Measurements from ENCODE around the gene ADAMTS10.

DNA sequence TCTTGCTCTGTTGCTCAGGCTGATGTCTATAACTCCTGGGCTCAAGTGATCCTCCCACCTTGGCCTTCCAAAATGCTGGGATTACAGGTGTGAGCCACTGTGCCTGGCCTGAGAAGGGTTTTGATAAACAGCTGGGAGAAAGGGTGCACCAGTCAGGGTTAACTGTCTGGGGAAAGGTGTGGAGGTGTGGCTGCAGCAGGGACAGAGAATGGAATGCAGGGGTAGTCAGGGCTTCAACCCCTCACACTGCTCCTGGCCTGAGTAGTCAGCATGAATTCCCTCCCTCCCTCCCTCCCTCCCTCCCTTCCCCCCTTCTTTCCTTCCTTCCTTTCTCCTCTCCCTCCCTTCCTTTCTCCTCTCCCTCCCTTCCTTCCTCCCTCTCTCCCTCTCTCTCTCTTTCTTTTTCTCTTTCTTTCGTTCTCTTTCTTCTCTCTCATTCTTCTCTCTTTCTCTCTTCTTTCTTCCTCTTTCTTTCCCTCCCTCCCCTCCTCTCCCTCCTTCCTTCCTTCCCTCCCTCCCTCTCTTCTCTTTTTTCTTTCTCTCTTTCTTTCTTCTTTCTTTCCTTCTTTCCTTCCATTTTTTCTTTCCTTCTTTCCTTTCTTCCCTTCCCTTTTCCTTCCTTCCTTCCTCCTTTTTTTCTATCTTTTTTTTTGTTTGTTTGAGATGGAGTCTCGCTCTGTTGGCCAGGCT is 49.3 kb downstream of the ADAMTS10 start:
- TF ChIP-seq, protein P1, sequence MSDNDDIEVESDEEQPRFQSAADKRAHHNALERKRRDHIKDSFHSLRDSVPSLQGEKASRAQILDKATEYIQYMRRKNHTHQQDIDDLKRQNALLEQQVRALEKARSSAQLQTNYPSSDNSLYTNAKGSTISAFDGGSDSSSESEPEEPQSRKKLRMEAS (IDR thresholded peaks at IDR 0.05) = no peak
- TF ChIP-seq, protein P2, sequence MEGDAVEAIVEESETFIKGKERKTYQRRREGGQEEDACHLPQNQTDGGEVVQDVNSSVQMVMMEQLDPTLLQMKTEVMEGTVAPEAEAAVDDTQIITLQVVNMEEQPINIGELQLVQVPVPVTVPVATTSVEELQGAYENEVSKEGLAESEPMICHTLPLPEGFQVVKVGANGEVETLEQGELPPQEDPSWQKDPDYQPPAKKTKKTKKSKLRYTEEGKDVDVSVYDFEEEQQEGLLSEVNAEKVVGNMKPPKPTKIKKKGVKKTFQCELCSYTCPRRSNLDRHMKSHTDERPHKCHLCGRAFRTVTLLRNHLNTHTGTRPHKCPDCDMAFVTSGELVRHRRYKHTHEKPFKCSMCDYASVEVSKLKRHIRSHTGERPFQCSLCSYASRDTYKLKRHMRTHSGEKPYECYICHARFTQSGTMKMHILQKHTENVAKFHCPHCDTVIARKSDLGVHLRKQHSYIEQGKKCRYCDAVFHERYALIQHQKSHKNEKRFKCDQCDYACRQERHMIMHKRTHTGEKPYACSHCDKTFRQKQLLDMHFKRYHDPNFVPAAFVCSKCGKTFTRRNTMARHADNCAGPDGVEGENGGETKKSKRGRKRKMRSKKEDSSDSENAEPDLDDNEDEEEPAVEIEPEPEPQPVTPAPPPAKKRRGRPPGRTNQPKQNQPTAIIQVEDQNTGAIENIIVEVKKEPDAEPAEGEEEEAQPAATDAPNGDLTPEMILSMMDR (IDR thresholded peaks at IDR 0.05; ENCODE audit: control extremely low read depth in 1 of 3, insufficient read depth in 1 of 3, low read depth in 1 of 3, low read length in 3 of 3) = no peak
- no peak for TF ChIP-seq CBX8 (IDR thresholded peaks at IDR 0.05; ENCODE audit: borderline replicate concordance, low read depth, low read length)
- no peak for TF ChIP-seq POLR2AphosphoS5 (IDR thresholded peaks at IDR 0.05; ENCODE audit: low read depth, low read length)
- TF ChIP-seq EP300 (IDR thresholded peaks at IDR 0.05; ENCODE audit: borderline replicate concordance in 1 of 2, low read depth in 2 of 2, low read length in 2 of 2) = no peak
- TF ChIP-seq SP1 (IDR thresholded peaks at IDR 0.05; ENCODE audit: low read depth, low read length) = no peak
- no peak for TF ChIP-seq CBX5 (IDR thresholded peaks at IDR 0.05; ENCODE audit: low read depth, low read length)
- TF ChIP-seq, protein P3, sequence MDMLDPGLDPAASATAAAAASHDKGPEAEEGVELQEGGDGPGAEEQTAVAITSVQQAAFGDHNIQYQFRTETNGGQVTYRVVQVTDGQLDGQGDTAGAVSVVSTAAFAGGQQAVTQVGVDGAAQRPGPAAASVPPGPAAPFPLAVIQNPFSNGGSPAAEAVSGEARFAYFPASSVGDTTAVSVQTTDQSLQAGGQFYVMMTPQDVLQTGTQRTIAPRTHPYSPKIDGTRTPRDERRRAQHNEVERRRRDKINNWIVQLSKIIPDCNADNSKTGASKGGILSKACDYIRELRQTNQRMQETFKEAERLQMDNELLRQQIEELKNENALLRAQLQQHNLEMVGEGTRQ (IDR thresholded peaks at IDR 0.05; ENCODE audit: low read length) = no peak
- TF ChIP-seq KDM4A (IDR thresholded peaks at IDR 0.05; ENCODE audit: low read depth, low read length, severe bottlenecking) = no peak
- no peak for TF ChIP-seq JUND (IDR thresholded peaks at IDR 0.05; ENCODE audit: low read length)
- no peak for TF ChIP-seq MAFK (IDR thresholded peaks at IDR 0.05; ENCODE audit: low read depth, low read length)
- no peak for TF ChIP-seq POLR2A (IDR thresholded peaks at IDR 0.05; ENCODE audit: control extremely low read depth in 1 of 2, low read depth in 2 of 2, low read length in 2 of 2)
